ENCODE results near the gene FMNL2. TPM values are rescaled to one million over a fixed set of nuclear protein-coding genes. Genes with fewer than 3 reads are reported as not detected.

The FMNL2 gene
- polyA plus RNA-seq, 3 donors, result 0.28 to 3.2 (median 0.71) TPM

DNA sequence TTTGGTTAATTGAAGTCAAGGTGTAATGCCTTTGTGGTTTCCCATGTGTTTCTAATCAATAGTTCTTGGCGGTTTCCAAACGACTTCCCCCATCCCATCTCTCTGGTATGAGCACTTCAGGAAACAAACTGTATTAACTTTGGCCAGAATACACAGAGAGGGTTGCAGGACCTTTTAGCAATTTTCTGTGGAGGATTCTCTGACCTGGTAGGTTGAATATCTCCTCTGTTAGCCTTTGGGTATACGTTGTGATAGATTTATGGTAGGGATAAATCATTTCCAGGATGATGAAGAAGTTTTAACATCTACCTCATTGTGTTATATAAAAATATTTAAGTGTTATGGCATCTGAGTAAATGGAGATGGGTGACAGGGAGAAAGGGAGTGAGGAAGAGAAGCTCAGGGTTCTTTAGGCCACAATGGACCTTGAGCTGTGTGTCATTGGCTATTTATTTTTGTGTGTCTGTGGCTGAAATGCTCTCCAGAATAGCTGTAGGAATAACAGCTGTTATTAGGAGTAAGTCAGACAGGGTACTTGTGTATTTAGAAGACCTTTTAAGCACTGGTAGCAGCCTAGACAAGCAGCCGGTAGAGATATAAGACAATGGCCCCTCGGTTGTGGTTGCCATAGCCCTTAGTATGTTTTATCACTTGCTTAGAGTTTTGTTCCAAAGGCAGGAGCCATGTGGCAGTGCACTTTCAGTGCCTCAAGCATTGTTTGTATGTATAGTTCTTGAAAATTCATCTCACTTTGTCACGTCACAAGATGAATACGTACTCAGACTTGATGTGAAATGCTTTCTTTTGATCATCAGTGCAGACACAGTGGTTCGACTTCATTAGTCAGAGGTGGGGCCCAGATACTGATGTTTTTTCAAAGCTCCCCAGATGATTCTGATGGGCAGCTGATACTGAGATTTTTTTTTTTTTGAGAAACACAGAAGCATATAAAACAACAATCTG lies 91.1 kb downstream of the FMNL2 start:
- Histone ChIP-seq H2AFZ (ENCODE audit: insufficient read depth, low read depth, low read length, poor library complexity, severe bottlenecking) (no peak overlapping the region), H3K9ac (ENCODE audit: insufficient read depth, low read length, poor library complexity, severe bottlenecking) (no peak overlapping the region), H3K79me2 (ENCODE audit: insufficient read depth, low read length) (no peaks in the 10 kb centered on the region), H3K27ac (ENCODE audit: low read depth in 1 of 2, low read length in 2 of 2) (no peak overlapping the region), H4K20me1 (ENCODE audit: insufficient read depth, low read length) (no peaks in the 10 kb centered on the region), H3K4me1 (ENCODE audit: control insufficient read depth in 1 of 2, insufficient read depth in 2 of 2, low read length in 2 of 2) (peaks cover 21 to 22% of the 10 kb centered on the region in 2 donors), H3K9me3 (replicated peaks in 1 of 2; ENCODE audit: control insufficient read depth in 1 of 2, insufficient read depth in 1 of 2, low read length in 2 of 2) (no peaks in the 10 kb centered on the region), H3K4me3 (replicated peaks in 1 of 3; ENCODE audit: low read depth in 2 of 3, low read length in 3 of 3) (no peak overlapping the region), H3K4me2 (replicated peaks; ENCODE audit: extremely low read depth, low read length, poor library complexity, severe bottlenecking) (no peak overlapping the region), H3K36me3 (replicated peaks in 1 of 2; ENCODE audit: control insufficient read depth in 1 of 2, insufficient read depth in 2 of 2, low read length in 2 of 2) (no peaks in the 10 kb centered on the region), H3K27me3 (ENCODE audit: control insufficient read depth in 2 of 2, insufficient read depth in 2 of 2, low read length in 2 of 2) (no peaks in the 10 kb centered on the region)
- peaks cover 0 to 3% (median 0%) of the 10 kb centered on the region in 3 donors for H3K27me3 Mint-ChIP-seq (ENCODE audit: low read depth in 3 of 3)
- no peak overlapping the region for H3K4me3 Mint-ChIP-seq
- H3K36me3 Mint-ChIP-seq, result no peaks in the 10 kb centered on the region
- TF ChIP-seq CTCF (IDR thresholded peaks at IDR 0.05), result no peak
- no peaks in the 10 kb centered on the region for H3K9me3 Mint-ChIP-seq
- 90% methylated on average over 2 of the region's 8 CpGs for WGBS (ENCODE audit: insufficient coverage)
- H3K4me1 Mint-ChIP-seq, result peaks cover 21% of the 10 kb centered on the region
- intact Hi-C loops (cut with micrococcal nuclease), result no loop called here
- H3K27ac Mint-ChIP-seq, result no peak overlapping the region
- no peak for DNase-seq

- no peaks in the 10 kb centered on the region for H3K36me3 Mint-ChIP-seq
- H3K27me3 Mint-ChIP-seq (ENCODE audit: low read depth in 3 of 3), result peaks cover 0 to 3% (median 0%) of the 10 kb centered on the region in 3 donors
- no peaks in the 10 kb centered on the region for H3K79me2 ChIP-seq (ENCODE audit: insufficient read depth, low read length)
- H3K36me3 ChIP-seq (replicated peaks in 1 of 2; ENCODE audit: control insufficient read depth in 1 of 2, insufficient read depth in 2 of 2, low read length in 2 of 2), result no peaks in the 10 kb centered on the region
- H3K4me2 ChIP-seq (replicated peaks; ENCODE audit: extremely low read depth, low read length, poor library complexity, severe bottlenecking), result no peak overlapping the region
- no peaks in the 10 kb centered on the region for H3K9me3 Mint-ChIP-seq
- H3K9me3 ChIP-seq (replicated peaks in 1 of 2; ENCODE audit: control insufficient read depth in 1 of 2, insufficient read depth in 1 of 2, low read length in 2 of 2), result no peaks in the 10 kb centered on the region
- H3K9ac ChIP-seq (ENCODE audit: insufficient read depth, low read length, poor library complexity, severe bottlenecking), result no peak overlapping the region
- no peak overlapping the region for H3K4me3 ChIP-seq (replicated peaks in 1 of 3; ENCODE audit: low read depth in 2 of 3, low read length in 3 of 3)
- H4K20me1 ChIP-seq (ENCODE audit: insufficient read depth, low read length), result no peaks in the 10 kb centered on the region
- no peak overlapping the region for H3K4me3 Mint-ChIP-seq
- H3K27me3 ChIP-seq (ENCODE audit: control insufficient read depth in 2 of 2, insufficient read depth in 2 of 2, low read length in 2 of 2), result no peaks in the 10 kb centered on the region
- H3K4me1 ChIP-seq (ENCODE audit: control insufficient read depth in 1 of 2, insufficient read depth in 2 of 2, low read length in 2 of 2), result peaks cover 20 to 21% of the 10 kb centered on the region in 2 donors
- H3K27ac ChIP-seq (ENCODE audit: low read depth in 1 of 2, low read length in 2 of 2), result no peak overlapping the region
- H3K27ac Mint-ChIP-seq, result peak overlapping the region in 1 of 7 donors; percentile 43
- no peak for DNase-seq
- peaks cover 18% of the 10 kb centered on the region for H3K4me1 Mint-ChIP-seq
- no peak for TF ChIP-seq CTCF (IDR thresholded peaks at IDR 0.05)
- no peak overlapping the region for H2AFZ ChIP-seq (ENCODE audit: insufficient read depth, low read depth, low read length, poor library complexity, severe bottlenecking)
- no CpG with 5 or more reads among the region's 4 CpGs for WGBS (ENCODE audit: insufficient coverage)
- intact Hi-C loops (cut with micrococcal nuclease), result no loop called here
These were observed 91.8 kb downstream of the FMNL2 start for GRCh38 chr2:152426801-152427200.
